SU-DHL-6 (cell line): Measurements from ENCODE around the gene UNC5B.

ENCODE experiments used
- CTCF ChIP-seq: fragments of 200-600 bp; sonication (generic); IDR thresholded peaks from one replicate; pipeline ENCODE4 v1.5.1; 2017; ENCODE audit warnings: antibody characterized with exemption, mild to moderate bottlenecking, low read length, moderate library complexity; ENCODE audit not compliant: insufficient read depth, poor library complexity, severe bottlenecking
- EZH2phosphoT487 ChIP-seq: fragments of 200-600 bp; sonication (generic), shearing (Covaris generic); conservative IDR thresholded peaks from 2 replicates; pipeline ENCODE4 v1.6.1; 2018; ENCODE audit warnings: mild to moderate bottlenecking, antibody characterized with exemption, low read length, moderate library complexity, mixed read lengths

GRCh38 chr10:71321386-71321785 is 109.0 kb downstream of the UNC5B start:
- no peak for TF ChIP-seq CTCF
- no peak for TF ChIP-seq EZH2phosphoT487
